ENCODE data around the gene OBSCN.

The OBSCN gene

DNA sequence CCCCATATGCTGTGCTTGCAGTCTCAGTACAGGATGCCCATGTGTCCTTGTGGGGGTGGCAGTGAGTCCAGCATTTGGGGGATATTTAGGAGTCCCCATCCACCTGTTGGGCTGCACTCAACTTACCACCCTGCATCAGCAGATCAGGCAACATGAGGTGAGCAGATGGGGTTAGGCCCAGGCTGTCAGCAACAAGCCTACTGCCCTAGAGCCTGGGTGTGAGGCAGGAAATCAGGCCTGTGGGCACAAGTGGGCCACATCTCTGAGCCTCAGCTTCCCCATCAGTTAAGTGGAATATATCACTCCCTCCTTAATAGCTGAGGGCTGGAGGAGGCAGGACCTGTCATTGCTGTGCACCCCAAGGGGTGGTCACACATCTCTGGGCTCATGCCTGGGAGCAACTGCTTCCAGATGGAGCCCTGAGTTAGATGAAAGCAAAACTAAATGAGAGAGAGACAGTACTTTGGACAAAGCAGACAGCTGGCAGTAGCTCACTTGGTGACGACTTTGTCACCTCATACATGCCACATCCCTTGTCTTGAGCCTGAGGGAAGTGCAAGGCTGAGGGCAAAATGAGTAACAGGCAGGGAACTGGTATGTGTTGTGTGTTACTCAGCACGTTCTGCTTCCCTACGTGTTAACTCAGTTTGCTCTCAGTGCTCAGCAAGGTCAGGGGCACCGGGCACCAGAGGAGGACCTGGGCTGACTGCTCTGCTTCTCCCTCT, 150.4 kb downstream of the OBSCN start:
- DNase-seq (ENCODE audit: low read depth) = no peak

DNA sequence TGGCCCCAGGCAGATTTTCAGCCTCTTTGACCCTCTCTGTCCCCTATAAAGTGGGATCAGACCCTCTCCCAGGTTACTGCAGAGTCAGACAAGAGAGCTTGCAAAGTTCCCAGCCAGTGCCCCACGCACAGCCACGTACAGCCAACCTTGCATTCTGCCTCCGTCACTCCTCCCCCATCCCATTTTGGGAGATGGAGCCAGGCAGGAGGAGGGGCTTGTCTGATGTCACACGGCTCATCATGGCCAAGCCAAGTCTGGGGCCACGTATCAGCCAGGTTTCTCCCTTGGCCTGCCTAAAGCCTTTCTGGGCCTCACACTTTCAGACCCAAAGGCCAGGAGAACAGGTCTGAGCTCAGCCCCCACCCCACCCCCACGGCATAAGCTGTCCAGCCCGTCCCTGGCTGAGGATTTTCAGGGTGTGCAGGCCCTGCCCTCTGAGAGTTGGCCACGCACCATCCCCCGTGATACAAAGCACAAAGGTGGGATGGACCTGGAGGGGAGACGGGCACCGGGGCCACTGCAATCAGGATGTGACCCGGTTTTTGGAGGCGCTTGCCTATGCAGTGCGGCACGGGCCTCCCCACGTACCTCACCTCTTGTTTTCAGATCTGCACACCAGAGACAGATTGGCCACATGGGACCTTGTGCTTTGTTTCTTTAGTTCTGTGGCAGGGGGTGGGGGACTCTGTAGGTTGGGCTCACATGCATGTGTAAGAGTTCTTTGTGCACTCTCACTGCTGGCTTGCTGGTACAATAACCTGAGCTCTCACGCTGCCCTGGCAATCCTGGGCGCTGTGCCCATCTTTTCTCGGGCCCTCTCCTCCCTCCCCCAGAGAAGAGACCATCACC, 151.1 kb downstream of the OBSCN start:
- no peak for DNase-seq (ENCODE audit: low read depth)

- no peak for DNase-seq (ENCODE audit: low read depth)
These were observed 152.0 kb downstream of the OBSCN start for GRCh38 chr1:228359613-228360532.

DNA sequence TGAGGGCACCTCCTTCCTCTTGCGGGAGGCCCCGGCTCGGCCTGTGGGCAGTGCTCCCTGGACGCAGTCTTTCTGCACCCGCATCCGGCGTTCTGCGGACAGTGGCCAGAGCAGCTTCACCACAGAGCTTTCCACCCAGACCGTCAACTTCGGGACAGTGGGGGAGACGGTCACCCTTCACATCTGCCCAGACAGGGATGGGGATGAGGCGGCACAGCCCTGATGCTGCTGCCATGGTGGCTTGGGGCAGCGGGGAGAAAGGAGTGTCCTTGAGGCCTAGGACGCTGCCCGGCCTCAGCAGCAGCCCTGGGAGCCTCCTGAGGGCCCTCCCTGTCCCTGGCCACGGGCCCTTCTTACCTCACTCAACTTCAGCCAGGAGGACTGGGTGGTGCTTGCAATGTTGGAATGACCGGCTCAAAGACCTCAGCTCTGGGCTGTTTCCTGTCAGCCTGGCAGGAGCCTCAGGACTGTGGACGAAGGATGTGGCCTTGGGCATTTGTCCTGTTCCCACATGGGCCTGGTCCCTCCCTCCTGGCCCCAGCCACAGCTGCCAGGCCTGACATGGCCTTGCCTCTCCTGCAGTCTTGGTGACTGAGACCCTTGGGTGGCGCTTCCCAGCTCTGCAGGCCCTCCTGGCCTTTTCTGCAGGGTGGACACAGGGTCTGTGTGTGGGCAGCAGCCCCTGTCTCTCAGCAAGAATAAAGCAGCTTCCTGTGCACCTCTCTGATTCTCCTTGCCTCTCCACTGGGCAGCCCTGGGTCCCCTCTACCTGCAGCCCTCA, 152.9 kb downstream of the OBSCN start:
- no peak for DNase-seq (ENCODE audit: low read depth)

DNA sequence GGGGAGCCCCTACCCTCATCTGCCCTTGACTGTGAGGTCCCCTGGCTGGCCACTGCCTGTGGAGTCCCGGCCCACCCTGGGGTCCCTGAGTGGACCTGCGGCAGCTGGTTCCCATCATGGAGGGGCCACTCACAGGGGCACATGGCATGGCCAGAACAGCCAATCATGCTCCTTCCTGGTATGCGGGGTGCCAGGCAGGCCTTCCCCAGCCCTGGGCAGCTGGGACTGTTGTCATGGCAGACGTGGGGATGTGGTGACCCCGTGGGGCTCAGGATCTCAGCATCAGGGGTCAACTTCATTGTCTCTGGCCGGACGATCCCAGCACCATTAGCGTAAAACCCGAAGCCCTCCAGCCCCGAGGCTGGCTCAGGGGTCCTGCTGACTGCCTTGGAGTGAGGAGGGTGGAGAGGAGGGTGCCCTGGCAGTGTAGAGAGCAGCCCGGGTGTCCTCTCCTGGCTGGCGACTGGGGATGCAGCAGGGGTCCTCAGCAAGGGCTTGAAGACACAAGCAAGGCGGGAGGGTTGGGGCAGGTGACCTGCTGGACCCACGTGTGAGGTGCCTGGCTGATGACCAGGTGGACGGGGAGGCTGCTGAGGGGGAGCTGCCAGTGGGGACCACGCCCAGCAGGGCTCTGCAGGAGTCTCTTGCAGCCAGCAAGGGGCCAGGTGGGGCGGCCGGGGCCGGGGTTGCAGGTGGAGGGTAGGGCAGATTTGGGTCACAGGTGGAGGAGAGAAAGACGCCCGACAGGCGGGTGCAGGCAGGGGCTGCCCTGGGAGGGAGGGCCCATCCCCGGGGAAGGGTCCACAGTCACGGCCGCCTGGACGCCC, 153.7 kb downstream of the OBSCN start:
- DNase-seq (ENCODE audit: low read depth) = no peak

DNA sequence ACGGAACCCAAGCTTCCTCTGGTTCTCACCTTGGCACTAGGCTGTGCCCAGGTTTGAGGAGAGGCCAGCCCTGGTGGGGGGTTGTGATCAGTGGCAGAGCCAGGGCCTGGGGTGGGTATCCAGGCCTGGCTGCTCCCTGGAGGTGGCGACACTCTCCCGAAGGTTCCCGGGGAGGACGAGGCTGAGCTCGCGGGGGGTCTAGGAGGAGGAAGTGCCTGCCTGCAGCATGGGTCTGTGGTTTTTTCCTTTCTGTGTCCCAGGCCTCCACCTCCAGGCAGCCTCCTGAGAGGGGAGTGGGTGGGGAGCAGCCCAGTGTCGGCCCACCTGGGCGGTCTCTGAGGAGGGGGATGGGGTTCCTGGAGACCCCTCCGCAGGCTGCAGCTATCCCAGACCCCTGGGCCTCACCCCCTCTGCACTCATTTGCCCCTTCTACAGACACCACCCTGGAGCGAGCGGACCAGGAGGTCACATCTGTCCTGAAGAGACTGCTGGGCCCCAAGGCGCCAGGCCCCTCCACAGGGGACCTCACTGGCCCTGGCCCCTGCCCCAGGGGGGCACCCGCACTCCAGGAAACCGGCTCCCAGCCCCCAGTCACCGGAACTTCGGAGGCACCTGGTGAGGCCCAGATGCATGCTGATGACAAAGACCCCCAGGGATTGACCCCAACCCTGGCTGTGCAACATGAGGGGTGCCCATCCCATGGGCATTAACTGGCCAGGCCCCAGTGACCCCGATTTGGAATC, 154.5 kb downstream of the OBSCN start:
- DNase-seq (ENCODE audit: low read depth) = no peak

DNA sequence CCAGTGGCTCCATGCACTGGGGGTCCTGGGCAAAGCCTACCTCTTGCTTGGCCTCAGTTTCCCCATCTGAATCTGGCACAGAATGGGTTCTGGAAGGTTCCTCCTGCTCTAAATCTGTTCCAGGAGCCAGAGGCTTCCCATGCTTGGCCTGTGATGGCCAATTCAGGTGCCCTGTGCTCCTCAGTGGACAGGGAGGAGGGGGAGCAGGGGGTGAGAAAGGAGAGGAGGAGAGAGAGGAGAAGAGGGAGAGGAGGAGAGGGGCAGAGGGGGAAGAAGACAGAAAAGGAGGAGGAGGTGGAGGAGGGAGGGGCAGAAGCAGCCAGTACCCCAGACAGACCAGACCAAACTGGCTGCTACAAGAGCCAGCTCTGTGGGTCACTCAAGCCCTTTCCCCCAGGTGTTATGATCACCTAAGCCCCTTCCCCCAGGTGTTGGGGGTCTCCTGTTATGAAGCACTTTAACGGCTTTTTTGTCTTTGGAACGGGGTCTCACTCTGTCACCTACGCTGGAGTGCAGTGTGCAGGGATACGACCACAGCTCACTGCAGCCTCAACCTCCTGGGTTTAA, 155.1 kb downstream of the OBSCN start:
- no peak for DNase-seq (ENCODE audit: low read depth)

DNA sequence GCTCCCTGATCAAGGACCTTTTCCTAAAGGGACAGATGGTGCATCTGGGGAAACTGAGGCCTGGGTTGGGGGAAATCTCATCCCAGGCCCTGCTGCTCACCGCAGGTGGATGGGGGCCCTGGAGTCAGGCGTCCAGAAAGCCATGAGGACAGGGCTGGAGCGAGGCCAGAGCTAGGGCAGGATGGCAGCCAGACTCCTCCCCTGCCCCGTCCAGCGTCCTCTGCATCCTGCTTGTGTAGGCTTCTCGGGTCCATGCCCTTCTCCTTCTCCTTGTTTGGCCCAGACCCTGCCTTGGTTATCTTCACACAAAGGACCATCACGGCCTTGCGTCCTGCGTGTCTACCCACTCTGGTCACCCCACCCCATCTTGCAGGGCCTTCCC, 155.8 kb downstream of the OBSCN start:
- no peak for DNase-seq (ENCODE audit: low read depth)

- no peak for DNase-seq (ENCODE audit: low read depth)
These were observed 156.3 kb downstream of the OBSCN start for GRCh38 chr1:228364068-228364705.

DNA sequence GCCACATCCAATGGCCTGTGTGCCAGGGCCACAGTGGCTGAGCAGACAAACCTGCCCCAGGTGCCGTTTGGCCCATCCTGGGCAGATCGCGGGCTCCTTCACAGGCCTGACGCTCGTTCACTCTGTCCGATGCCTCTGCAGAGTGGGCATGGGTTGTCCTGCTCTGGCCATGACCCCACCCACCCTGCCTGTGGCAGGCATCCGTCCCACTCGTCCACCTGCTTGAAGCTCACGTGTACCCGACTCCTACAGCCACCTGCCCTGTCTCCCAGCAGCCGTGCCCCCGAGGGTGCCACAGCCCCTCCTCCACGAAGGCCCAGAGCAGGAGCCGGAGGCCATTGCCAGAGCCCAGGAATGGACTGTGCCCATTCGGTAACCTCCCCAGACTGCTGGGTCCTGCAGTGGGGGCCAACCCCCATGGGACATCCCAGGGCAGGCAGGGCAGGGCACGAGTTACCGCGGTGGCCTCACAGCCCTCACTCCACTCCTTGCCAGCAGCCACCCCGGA, 156.9 kb downstream of the OBSCN start:
- DNase-seq (ENCODE audit: low read depth) = no peak

GRCh38 chr1:228365271-228366061, 157.6 kb downstream of the OBSCN start:
- DNase-seq (ENCODE audit: low read depth) = no peak

GRCh38 chr1:228366062-228366865, 158.4 kb downstream of the OBSCN start:
- no peak for DNase-seq (ENCODE audit: low read depth)

GRCh38 chr1:228366866-228367741, 159.3 kb downstream of the OBSCN start:
- DNase-seq (ENCODE audit: low read depth) = no peak

DNA sequence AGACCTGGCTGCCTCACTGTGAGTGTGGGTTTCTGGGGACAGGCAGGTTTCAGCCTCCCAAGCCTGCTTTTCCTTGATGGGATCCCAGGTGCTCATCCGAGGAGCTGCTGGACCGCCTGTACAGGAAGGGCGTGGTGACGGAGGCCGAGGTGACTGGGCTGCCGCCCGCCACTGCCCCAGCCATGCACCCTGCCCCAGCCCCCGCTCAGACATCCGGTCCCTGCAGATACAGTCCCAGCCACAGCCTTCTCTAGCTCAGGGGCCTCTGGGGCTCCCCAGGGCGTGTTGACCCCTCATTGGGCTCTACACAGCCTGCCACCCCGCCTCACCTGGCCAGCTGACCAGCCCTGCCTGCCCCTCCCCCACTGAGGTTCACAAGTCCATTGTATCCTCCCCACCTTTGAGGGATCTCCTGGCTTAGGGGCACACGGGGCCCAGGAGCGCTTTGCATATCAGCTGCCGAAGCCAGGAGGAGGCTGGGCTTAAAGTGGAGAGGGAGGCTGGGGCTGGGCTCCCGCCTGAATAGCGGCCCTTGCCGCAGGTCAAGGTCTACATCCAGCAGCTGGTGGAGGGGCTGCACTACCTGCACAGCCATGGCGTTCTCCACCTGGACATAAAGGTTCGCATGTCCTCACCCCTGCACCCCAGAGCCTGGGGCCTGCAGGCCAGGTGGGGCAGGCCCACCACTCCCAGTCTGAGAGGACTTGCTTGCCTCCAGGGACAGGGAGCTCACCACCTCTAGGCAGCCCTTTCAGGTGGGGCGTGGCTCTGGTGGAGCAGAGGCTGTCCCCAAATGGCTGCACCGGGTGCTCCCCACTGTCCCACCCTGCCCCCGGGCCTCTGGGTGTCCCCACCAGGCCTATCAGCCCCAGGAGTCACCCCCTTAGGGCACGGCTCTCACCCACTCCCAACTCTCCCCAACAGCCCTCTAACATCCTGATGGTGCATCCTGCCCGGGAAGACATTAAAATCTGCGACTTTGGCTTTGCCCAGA, 160.3 kb downstream of the OBSCN start:
- DNase-seq (ENCODE audit: low read depth) = no peak

Data from stimulated activated CD4-positive, alpha-beta T cell treated with anti-CD3 and anti-CD28 coated beads, Interleukin-2, amount 100 ng/mL, for 4 hours (primary cell).